H9 (cell line): ENCODE data around the gene NEURL1B. TPM values are rescaled to one million over a fixed set of nuclear protein-coding genes. Genes with fewer than 3 reads are reported as not detected.

ENCODE experiments used
- DNase-seq: peaks from one replicate; pipeline ENCODE4 v3.0.0-alpha.2; 2017
- H2AFZ ChIP-seq: one replicate; pipeline ENCODE4 v1.6.1; 2013; ENCODE audit warnings: mild to moderate bottlenecking, low read length, control low read depth, moderate library complexity
- H2AK5ac ChIP-seq: 2 replicates; pipeline ENCODE4 v1.6.1; 2013; ENCODE audit warnings: low read length, control low read depth, mixed read lengths; ENCODE audit not compliant: insufficient read length
- H2BK120ac ChIP-seq: one replicate; pipeline ENCODE4 v1.6.1; 2013; ENCODE audit warnings: low read depth, mild to moderate bottlenecking, low read length, control low read depth, inconsistent platforms; ENCODE audit not compliant: poor library complexity, severe bottlenecking
- H2BK12ac ChIP-seq: 2 replicates; pipeline ENCODE4 v1.6.1; 2013; ENCODE audit warnings: low read length, control low read depth, mixed read lengths, low read depth; ENCODE audit not compliant: insufficient read length
- H2BK15ac ChIP-seq: 2 replicates; pipeline ENCODE4 v1.6.1; 2013; ENCODE audit warnings: low read depth, low read length, control low read depth
- H2BK20ac ChIP-seq: one replicate; pipeline ENCODE4 v1.6.1; 2013; ENCODE audit warnings: low read depth, mild to moderate bottlenecking, low read length, control low read depth, inconsistent platforms; ENCODE audit not compliant: poor library complexity, severe bottlenecking
- H2BK5ac ChIP-seq: 2 replicates; pipeline ENCODE4 v1.6.1; 2013; ENCODE audit warnings: low read length, control low read depth, mixed read lengths; ENCODE audit not compliant: insufficient read length
- H3K14ac ChIP-seq: 2 replicates; pipeline ENCODE4 v1.6.1; 2013; ENCODE audit warnings: low read length, control low read depth; ENCODE audit not compliant: insufficient read depth
- H3K18ac ChIP-seq: 2 replicates; pipeline ENCODE4 v1.6.1; 2013; ENCODE audit warnings: low read depth, mild to moderate bottlenecking, mixed read lengths, low read length, control low read depth; ENCODE audit not compliant: insufficient read length
- H3K23ac ChIP-seq: 2 replicates; pipeline ENCODE4 v1.6.1; 2013; ENCODE audit warnings: low read length, control low read depth, mixed read lengths, low read depth; ENCODE audit not compliant: insufficient read length
- H3K23me2 ChIP-seq: 2 replicates; pipeline ENCODE4 v1.6.1; 2013; ENCODE audit warnings: low read depth, mild to moderate bottlenecking, mixed read lengths, low read length, control low read depth; ENCODE audit not compliant: insufficient read length, poor library complexity, severe bottlenecking
- H3K27ac ChIP-seq: 2 replicates; pipeline ENCODE4 v1.5.1; 2013; ENCODE audit warnings: low read length, control low read depth, mixed read lengths, low read depth; ENCODE audit not compliant: insufficient read length
- H3K27me3 ChIP-seq: 2 replicates; pipeline ENCODE4 v1.6.1; 2013; ENCODE audit warnings: low read length, control low read depth, inconsistent platforms; ENCODE audit not compliant: insufficient read depth
- H3K4ac ChIP-seq: 2 replicates; pipeline ENCODE4 v1.6.1; 2013; ENCODE audit warnings: low read depth, mild to moderate bottlenecking, control low read depth, inconsistent platforms, low read length, moderate library complexity
- H3K4me1 ChIP-seq: 2 replicates; pipeline ENCODE4 v1.6.1; 2013; ENCODE audit warnings: low read length, control low read depth, inconsistent platforms; ENCODE audit not compliant: insufficient read depth
- H3K4me2 ChIP-seq: 2 replicates; pipeline ENCODE4 v1.6.1; 2013; ENCODE audit warnings: low read length, control low read depth, mixed read lengths; ENCODE audit not compliant: insufficient read length, insufficient read depth
- H3K56ac ChIP-seq: 2 replicates; pipeline ENCODE4 v1.6.1; 2013; ENCODE audit warnings: low read depth, mild to moderate bottlenecking, mixed read lengths, low read length, control low read depth; ENCODE audit not compliant: insufficient read length
- H3K79me1 ChIP-seq: 2 replicates; pipeline ENCODE4 v1.6.1; 2013; ENCODE audit warnings: low read depth, mild to moderate bottlenecking, moderate library complexity, low read length, control low read depth, inconsistent platforms; ENCODE audit not compliant: insufficient read depth, poor library complexity, severe bottlenecking
- H3K79me2 ChIP-seq: 2 replicates; pipeline ENCODE4 v1.6.1; 2013; ENCODE audit warnings: low read length, control low read depth, inconsistent platforms; ENCODE audit not compliant: insufficient read depth
- H3K9ac ChIP-seq: 2 replicates; pipeline ENCODE4 v1.6.1; 2013; ENCODE audit warnings: low read length, control low read depth, mixed read lengths; ENCODE audit not compliant: insufficient read length; ENCODE audit errors: extremely low read depth
- H3K9me3 ChIP-seq: one replicate; pipeline ENCODE4 v1.6.1; 2013; ENCODE audit warnings: low read depth, low read length, inconsistent platforms; ENCODE audit not compliant: control insufficient read depth
- H3T11ph ChIP-seq: one replicate; pipeline ENCODE4 v1.6.1; 2013; ENCODE audit warnings: mild to moderate bottlenecking, low read length, control low read depth, inconsistent platforms
- H4K20me1 ChIP-seq: one replicate; pipeline ENCODE4 v1.6.1; 2013; ENCODE audit not compliant: control insufficient read depth, insufficient read length, insufficient read depth
- H4K5ac ChIP-seq: 2 replicates; pipeline ENCODE4 v1.6.1; 2013; ENCODE audit warnings: low read depth, mild to moderate bottlenecking, mixed read lengths, low read length, control low read depth; ENCODE audit not compliant: insufficient read length
- H4K8ac ChIP-seq: replicated peaks from 2 replicates; pipeline ENCODE4 v1.6.1; 2013; ENCODE audit warnings: low read length, control low read depth, mixed read lengths, low read depth; ENCODE audit not compliant: insufficient read length
- H4K91ac ChIP-seq: 2 replicates; pipeline ENCODE4 v1.6.1; 2013; ENCODE audit warnings: low read depth, mild to moderate bottlenecking, moderate library complexity, mixed read lengths, low read length, control low read depth; ENCODE audit not compliant: insufficient read length
- H3K27ac Mint-ChIP-seq, 3 experiments: 2 replicates in 2 of 3; 3 replicates in 1 of 3; pipeline ENCODE4 v1.8.0; 2020 to 2021; ENCODE audit warnings: mixed read lengths in 3 of 3, mild to moderate bottlenecking in 1 of 3, moderate library complexity in 1 of 3
- H3K27me3 Mint-ChIP-seq: 2 replicates; pipeline ENCODE4 v1.8.0; 2021; ENCODE audit warnings: low read depth, mild to moderate bottlenecking, moderate library complexity, mixed read lengths
- H3K36me3 Mint-ChIP-seq, 3 experiments: 2 replicates in 2 of 3; 3 replicates in 1 of 3; pipeline ENCODE4 v1.8.0; 2020 to 2021; ENCODE audit warnings: low read depth in 3 of 3, mixed read lengths in 3 of 3; ENCODE audit not compliant: insufficient read depth in 1 of 3
- H3K4me1 Mint-ChIP-seq, 2 experiments: 2 replicates each; pipeline ENCODE4 v1.8.0; 2020; ENCODE audit warnings: mixed read lengths in 2 of 2
- H3K4me3 Mint-ChIP-seq, 2 experiments: 2 replicates in 1 of 2; 3 replicates in 1 of 2; pipeline ENCODE4 v1.8.0; 2020 to 2021; ENCODE audit warnings: mild to moderate bottlenecking in 2 of 2, mixed read lengths in 2 of 2, moderate library complexity in 1 of 2
- H3K9me3 Mint-ChIP-seq, 2 experiments: 2 replicates in 1 of 2; 3 replicates in 1 of 2; pipeline ENCODE4 v1.8.0; 2020; ENCODE audit warnings: mild to moderate bottlenecking in 2 of 2, mixed read lengths in 2 of 2, moderate library complexity in 1 of 2
- CTCF ChIP-seq: fragments of 200-600 bp; sonication (generic); conservative IDR thresholded peaks from 3 replicates; pipeline ENCODE4 v1.8.0; 2021; ENCODE audit warnings: antibody characterized with exemption, mild to moderate bottlenecking
- WGBS: extraction: QIAGEN DNeasy Blood & Tissue Kit; methylation state at CpG from one replicate; pipeline ENCODE4 v1.1.7; 2013; ENCODE audit warnings: missing lambda C conversion rate, low lambda C conversion rate, mixed read lengths; ENCODE audit not compliant: insufficient read length; ENCODE audit errors: extremely low coverage; 5-methylcytosine and 5-hydroxymethylcytosine counted together
- total RNA-seq: library from RNA; stranded (reverse); gene quantifications from 2 replicates; pipeline ENCODE4 v1.2.1, GENCODE V29; 2021

The NEURL1B gene
- total RNA-seq, 1 experiment from 2014 or later: 3.6 TPM

- no peak overlapping the region for H2BK5ac ChIP-seq
- H3K23me2 ChIP-seq: no peaks in the 10 kb centered on the region
- peak; percentile 9 for DNase-seq
- no peak overlapping the region for H2BK12ac ChIP-seq
- no peaks in the 10 kb centered on the region for H3K27me3 ChIP-seq
- H4K91ac ChIP-seq: no peak overlapping the region
- no peak overlapping the region; the same call in 1 of the 2 replicates for H3K14ac ChIP-seq
- Mint-ChIP-seq H3K27me3 (peaks cover 11% of the 10 kb centered on the region), H3K36me3 (no peaks in the 10 kb centered on the region; a peak in 1 of 7 replicates), H3K9me3 (no peaks in the 10 kb centered on the region), H3K4me3 (no peak overlapping the region), H3K27ac (no peak overlapping the region; a peak in 1 of 7 replicates), H3K4me1 (peaks cover 28 to 32% of the 10 kb centered on the region in 2 experiments)
- no peaks in the 10 kb centered on the region for H3K79me2 ChIP-seq
- H2AFZ ChIP-seq: no peak overlapping the region
- H4K20me1 ChIP-seq: no peaks in the 10 kb centered on the region
- H3K4me2 ChIP-seq: no peak overlapping the region
- no peak overlapping the region for H3K18ac ChIP-seq
- no peak overlapping the region for H3K23ac ChIP-seq
- no peak overlapping the region for H2BK120ac ChIP-seq
- no peak overlapping the region for H2BK15ac ChIP-seq
- H2AK5ac ChIP-seq: no peak overlapping the region
- H3K4ac ChIP-seq: no peak overlapping the region
- no peak for TF ChIP-seq CTCF
- no peak overlapping the region for H3K9ac ChIP-seq
- no peaks in the 10 kb centered on the region for H3K9me3 ChIP-seq
- no peak overlapping the region for H4K5ac ChIP-seq
- no peak overlapping the region for H2BK20ac ChIP-seq
- no peak overlapping the region for H3K27ac ChIP-seq
- no peaks in the 10 kb centered on the region for H3K79me1 ChIP-seq
- no CpG with 5 or more reads among the region's 6 CpGs for WGBS
- no peak overlapping the region for H3T11ph ChIP-seq
- no peak overlapping the region for H4K8ac ChIP-seq
- H3K56ac ChIP-seq: no peak overlapping the region
- peaks cover 5% of the 10 kb centered on the region; the same call in 1 of the 2 replicates for H3K4me1 ChIP-seq
Observed at GRCh38 chr5:172632346-172633092, 8.5 kb upstream of the NEURL1B start.
